Measurements from ENCODE around the gene ARHGEF11.

DNA sequence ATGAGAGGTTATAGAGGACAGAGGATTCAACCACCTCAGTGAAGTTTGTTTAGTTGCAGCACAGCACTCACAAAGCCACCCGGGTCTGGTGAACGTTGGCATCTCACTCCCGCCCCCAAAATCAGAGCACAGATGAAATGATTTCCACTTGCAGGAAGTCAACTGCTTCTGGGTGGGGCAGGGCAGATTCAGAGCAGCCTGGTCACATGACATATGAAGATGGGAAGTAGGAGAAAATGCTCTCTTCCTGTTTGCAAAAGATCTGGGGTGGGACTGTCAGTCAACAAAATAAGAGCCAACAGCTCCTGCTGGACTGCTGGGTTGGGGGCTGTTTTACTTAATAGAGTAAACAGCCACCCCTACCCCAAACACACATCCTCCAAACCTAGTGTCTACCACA is 81.9 kb downstream of the ARHGEF11 start:
- TF ChIP-seq POLR2AphosphoS5 (IDR thresholded peaks at IDR 0.05; ENCODE audit: borderline replicate concordance, low read depth, low read length) (no peak), EZH2 (IDR thresholded peaks at IDR 0.05) (no peak)
